SU-DHL-6 (cell line): Measurements from ENCODE around the gene PCDHGA6.

Source experiments
- EZH2phosphoT487 ChIP-seq: fragments of 200-600 bp; sonication (generic), shearing (Covaris generic); conservative IDR thresholded peaks from 2 replicates; pipeline ENCODE4 v1.6.1; 2018; ENCODE audit warnings: mild to moderate bottlenecking, antibody characterized with exemption, low read length, moderate library complexity, mixed read lengths
- TF ChIP-seq, protein P1 (sequence below): fragments of 200-600 bp; sonication (generic); IDR thresholded peaks from one replicate; pipeline ENCODE4 v1.5.1; 2017; ENCODE audit warnings: antibody characterized with exemption, mild to moderate bottlenecking, low read length, moderate library complexity; ENCODE audit not compliant: insufficient read depth, poor library complexity, severe bottlenecking

DNA sequence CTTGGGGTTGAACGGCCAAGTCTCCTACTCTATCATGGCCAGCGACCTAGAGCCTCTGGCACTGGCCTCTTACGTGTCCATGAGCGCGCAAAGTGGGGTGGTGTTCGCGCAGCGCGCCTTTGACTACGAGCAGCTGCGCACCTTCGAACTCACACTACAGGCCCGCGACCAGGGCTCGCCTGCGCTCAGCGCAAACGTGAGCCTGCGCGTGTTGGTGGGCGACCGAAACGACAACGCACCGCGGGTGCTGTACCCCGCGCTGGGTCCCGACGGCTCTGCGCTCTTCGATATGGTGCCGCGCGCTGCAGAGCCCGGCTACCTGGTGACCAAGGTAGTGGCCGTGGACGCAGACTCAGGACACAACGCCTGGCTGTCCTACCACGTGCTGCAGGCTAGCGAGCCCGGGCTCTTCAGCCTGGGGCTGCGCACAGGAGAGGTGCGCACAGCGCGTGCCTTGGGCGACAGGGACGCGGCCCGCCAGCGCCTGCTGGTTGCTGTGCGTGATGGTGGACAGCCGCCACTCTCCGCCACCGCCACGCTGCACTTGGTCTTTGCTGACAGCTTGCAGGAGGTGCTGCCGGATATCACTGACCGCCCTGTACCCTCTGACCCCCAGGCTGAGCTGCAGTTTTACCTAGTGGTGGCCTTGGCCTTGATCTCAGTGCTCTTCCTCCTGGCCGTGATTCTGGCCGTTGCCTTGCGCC lies 26.0 kb downstream of the PCDHGA6 start:
- TF ChIP-seq, protein P1, sequence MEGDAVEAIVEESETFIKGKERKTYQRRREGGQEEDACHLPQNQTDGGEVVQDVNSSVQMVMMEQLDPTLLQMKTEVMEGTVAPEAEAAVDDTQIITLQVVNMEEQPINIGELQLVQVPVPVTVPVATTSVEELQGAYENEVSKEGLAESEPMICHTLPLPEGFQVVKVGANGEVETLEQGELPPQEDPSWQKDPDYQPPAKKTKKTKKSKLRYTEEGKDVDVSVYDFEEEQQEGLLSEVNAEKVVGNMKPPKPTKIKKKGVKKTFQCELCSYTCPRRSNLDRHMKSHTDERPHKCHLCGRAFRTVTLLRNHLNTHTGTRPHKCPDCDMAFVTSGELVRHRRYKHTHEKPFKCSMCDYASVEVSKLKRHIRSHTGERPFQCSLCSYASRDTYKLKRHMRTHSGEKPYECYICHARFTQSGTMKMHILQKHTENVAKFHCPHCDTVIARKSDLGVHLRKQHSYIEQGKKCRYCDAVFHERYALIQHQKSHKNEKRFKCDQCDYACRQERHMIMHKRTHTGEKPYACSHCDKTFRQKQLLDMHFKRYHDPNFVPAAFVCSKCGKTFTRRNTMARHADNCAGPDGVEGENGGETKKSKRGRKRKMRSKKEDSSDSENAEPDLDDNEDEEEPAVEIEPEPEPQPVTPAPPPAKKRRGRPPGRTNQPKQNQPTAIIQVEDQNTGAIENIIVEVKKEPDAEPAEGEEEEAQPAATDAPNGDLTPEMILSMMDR: no peak
- no peak for TF ChIP-seq EZH2phosphoT487
